SKM-1 treated with dmso at 0.1 percent for 144 hours (cell line): ENCODE data around the gene PAQR5.
"Not testable (repeated sequence)": the region's sequence is repeated elsewhere in the genome, so short reads cannot be mapped to it uniquely, and the experiment has no call there.

Experiments used
- DNase-seq: peaks from one replicate; lab custom pipeline; 2025; ENCODE audit not compliant: unreplicated experiment; lab: John Stamatoyannopoulos, UW

The PAQR5 gene

GRCh38 chr15:69298697-69299441, at the start of gene PAQR5:
Gene PAQR5, plus strand, starts transcription at chr15:69298912. Its CDS starts 61,169 bp downstream, at chr15:69360081.
- no peak for DNase-seq

- DNase-seq, result no peak
Measured at GRCh38 chr15:69253156-69253555, 45.6 kb upstream of the PAQR5 start.

- DNase-seq, result no peak
Measured at GRCh38 chr15:69265347-69265955, 33.3 kb upstream of the PAQR5 start.

- no peak for DNase-seq
Measured at GRCh38 chr15:69271217-69271616, 27.5 kb upstream of the PAQR5 start.

GRCh38 chr15:69272139-69272538, 26.6 kb upstream of the PAQR5 start:
- DNase-seq, result no peak

GRCh38 chr15:69272891-69273290, 25.8 kb upstream of the PAQR5 start:
- no peak for DNase-seq

GRCh38 chr15:69275074-69275670, 23.5 kb upstream of the PAQR5 start:
- no peak for DNase-seq

GRCh38 chr15:69275933-69276560, 22.7 kb upstream of the PAQR5 start:
- DNase-seq, result no peak

- no peak for DNase-seq
Measured at GRCh38 chr15:69277316-69277715, 21.4 kb upstream of the PAQR5 start.

GRCh38 chr15:69279636-69280035, 19.1 kb upstream of the PAQR5 start:
- DNase-seq, result no peak

GRCh38 chr15:69280783-69281182, 17.9 kb upstream of the PAQR5 start:
- no peak for DNase-seq

- DNase-seq, result no peak
Measured at GRCh38 chr15:69282104-69282743, 16.5 kb upstream of the PAQR5 start.

GRCh38 chr15:69285834-69286233, 12.9 kb upstream of the PAQR5 start:
- DNase-seq, result no peak

- DNase-seq, result no peak
Measured at GRCh38 chr15:69288011-69288410, 10.7 kb upstream of the PAQR5 start.

- DNase-seq, result no peak
Measured at GRCh38 chr15:69288531-69289341, 10.0 kb upstream of the PAQR5 start.

GRCh38 chr15:69289342-69290146, 9.2 kb upstream of the PAQR5 start:
- DNase-seq, result no peak

GRCh38 chr15:69290346-69291164, 8.2 kb upstream of the PAQR5 start:
- DNase-seq, result no peak

GRCh38 chr15:69291651-69292050, 7.1 kb upstream of the PAQR5 start:
- not testable (repeated sequence) for DNase-seq
